MCF 10A (cell line): Measurements from ENCODE around the gene TMUB1. TPM values are rescaled to one million over a fixed set of nuclear protein-coding genes. Genes with fewer than 3 reads are reported as not detected.

Experiments
- BruUV-seq: library from RNA; stranded (reverse); fragments of 400-500 nt; replicated peaks from 2 replicates; lab custom pipeline; 2021; lab: Mats Ljungman, UMichigan
- CTCF ChIA-PET: fragments of 300-600 bp; sonication (Branson Sonifier 250); formaldehyde crosslinking; extraction: SDS; loops from one replicate; lab custom pipeline; 2021; ENCODE audit warnings: antibody characterized with exemption, inconsistent platforms; lab: Yijun Ruan, JAX
- POLR2A ChIA-PET: fragments of 300-600, 350-650 bp; sonication (Branson Sonifier 250); formaldehyde crosslinking; extraction: SDS; loops from one replicate; lab custom pipeline; 2020; ENCODE audit warnings: antibody characterized with exemption, inconsistent platforms; lab: Yijun Ruan, JAX
- DNase-seq: peaks from one replicate; pipeline ENCODE4 v3.0.0-alpha.2; 2018; ENCODE audit not compliant: unreplicated experiment
- H3K27ac Mint-ChIP-seq: one replicate; pipeline ENCODE4 v1.8.0; 2022; ENCODE audit warnings: mild to moderate bottlenecking, low read depth, mixed read lengths; ENCODE audit not compliant: unreplicated experiment
- H3K27me3 Mint-ChIP-seq: one replicate; pipeline ENCODE4 v1.8.0; 2022; ENCODE audit warnings: mixed read lengths; ENCODE audit not compliant: insufficient read depth, unreplicated experiment
- H3K36me3 Mint-ChIP-seq: one replicate; pipeline ENCODE4 v1.8.0; 2022; ENCODE audit warnings: mild to moderate bottlenecking, moderate library complexity, mixed read lengths; ENCODE audit not compliant: insufficient read depth, unreplicated experiment
- H3K4me1 Mint-ChIP-seq: one replicate; pipeline ENCODE4 v1.8.0; 2022; ENCODE audit warnings: mixed read lengths; ENCODE audit not compliant: insufficient read depth, unreplicated experiment
- H3K4me3 Mint-ChIP-seq: one replicate; pipeline ENCODE4 v1.8.0; 2022; ENCODE audit warnings: mild to moderate bottlenecking, moderate library complexity, mixed read lengths; ENCODE audit not compliant: unreplicated experiment
- H3K9me3 Mint-ChIP-seq: one replicate; pipeline ENCODE4 v1.8.0; 2022; ENCODE audit warnings: mixed read lengths; ENCODE audit not compliant: unreplicated experiment
- intact Hi-C: fragments of 100-400 bp; cut with micrococcal nuclease; formaldehyde crosslinking; loops from 2 replicates; pipeline ENCODE4 v1.14.1; 2022
- total RNA-seq: library from RNA; stranded (reverse); gene quantifications from 2 replicates; pipeline ENCODE4 v1.2.3, GENCODE V29; 2022
- TF ChIP-seq, protein P1 (sequence below): fragments of 200-600 bp; IDR thresholded peaks from one replicate; pipeline ENCODE4 v1.8.0; 2022; ENCODE audit warnings: antibody characterized with exemption, mild to moderate bottlenecking; ENCODE audit not compliant: unreplicated experiment

TMUB1 gene
- total RNA-seq, 1 experiment from 2014 or later = 30.1 TPM

DNA sequence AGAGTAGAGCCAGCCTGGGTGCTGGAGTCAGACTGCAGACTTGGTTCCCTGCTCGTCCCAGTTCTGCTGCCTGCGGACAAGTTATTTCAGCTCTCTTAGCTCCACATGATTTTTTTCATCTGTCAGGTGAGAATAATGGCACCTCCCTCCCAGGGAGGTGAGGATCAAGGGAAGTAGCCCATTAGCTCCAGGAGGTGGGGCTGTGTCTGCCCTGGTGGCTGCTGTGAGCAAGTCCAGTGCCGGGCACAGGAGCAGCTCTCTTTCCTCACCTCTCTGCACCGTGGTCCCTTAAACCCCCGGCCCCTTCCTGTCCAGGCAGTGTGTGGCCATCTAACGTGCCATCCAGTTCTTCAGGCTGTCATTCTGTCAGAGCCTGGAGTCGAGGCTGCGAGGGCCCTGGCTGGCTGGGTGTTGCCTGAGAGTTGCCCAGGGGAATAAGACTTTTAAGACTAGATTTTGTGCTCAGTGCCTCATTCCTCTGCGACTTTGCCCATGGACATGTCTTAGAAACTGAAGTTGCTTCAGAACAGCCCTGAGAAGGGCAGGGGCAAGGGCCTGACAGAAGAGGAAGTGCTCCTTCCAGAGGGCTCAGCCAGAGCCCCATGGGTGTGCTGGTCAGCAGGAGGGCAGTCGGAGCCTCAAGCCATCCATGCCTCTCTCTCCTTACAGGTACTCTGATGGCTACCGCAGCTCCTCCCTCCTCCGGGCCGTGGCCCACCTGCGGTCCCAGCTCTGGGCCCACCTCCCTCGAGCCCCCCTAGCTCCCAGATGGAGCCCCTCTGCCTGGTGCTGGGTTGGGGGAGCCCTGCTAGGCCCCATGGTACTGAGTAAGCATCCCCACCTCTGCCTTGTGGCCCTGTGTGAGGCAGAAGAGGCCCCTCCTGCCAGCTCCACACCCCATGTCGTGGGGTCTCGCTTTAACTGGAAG, 50.1 kb downstream of the TMUB1 start:
- Mint-ChIP-seq H3K4me1 (peaks cover 12% of the 10 kb centered on the region), H3K9me3 (no peaks in the 10 kb centered on the region), H3K27ac (no peak overlapping the region), H3K36me3 (peaks cover 25% of the 10 kb centered on the region), H3K27me3 (no peaks in the 10 kb centered on the region), H3K4me3 (no peak overlapping the region)
- TF ChIP-seq, protein P1, sequence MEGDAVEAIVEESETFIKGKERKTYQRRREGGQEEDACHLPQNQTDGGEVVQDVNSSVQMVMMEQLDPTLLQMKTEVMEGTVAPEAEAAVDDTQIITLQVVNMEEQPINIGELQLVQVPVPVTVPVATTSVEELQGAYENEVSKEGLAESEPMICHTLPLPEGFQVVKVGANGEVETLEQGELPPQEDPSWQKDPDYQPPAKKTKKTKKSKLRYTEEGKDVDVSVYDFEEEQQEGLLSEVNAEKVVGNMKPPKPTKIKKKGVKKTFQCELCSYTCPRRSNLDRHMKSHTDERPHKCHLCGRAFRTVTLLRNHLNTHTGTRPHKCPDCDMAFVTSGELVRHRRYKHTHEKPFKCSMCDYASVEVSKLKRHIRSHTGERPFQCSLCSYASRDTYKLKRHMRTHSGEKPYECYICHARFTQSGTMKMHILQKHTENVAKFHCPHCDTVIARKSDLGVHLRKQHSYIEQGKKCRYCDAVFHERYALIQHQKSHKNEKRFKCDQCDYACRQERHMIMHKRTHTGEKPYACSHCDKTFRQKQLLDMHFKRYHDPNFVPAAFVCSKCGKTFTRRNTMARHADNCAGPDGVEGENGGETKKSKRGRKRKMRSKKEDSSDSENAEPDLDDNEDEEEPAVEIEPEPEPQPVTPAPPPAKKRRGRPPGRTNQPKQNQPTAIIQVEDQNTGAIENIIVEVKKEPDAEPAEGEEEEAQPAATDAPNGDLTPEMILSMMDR = no peak
- ChIA-PET POLR2A (interaction anchor here (0.6 to 0.7 kb wide), 2 partner anchors 45 to 51 kb away, joined by 3 read pairs; no protein-coding TSS in a partner anchor), CTCF (interaction anchor here (0.5 to 2.1 kb wide), 5 partner anchors 18 to 722 kb away, joined by 3 to 8 read pairs (median 5); no protein-coding TSS in a partner anchor)
- intact Hi-C loops = no loop called here
- DNase-seq = no peak
- no TSS peak for BruUV-seq

Other genes starting within 250 kb of the TMUB1 start
- 0.23 TPM in 1 of 2 replicates, not detected in the other for gene AOC1, start 231.0 kb downstream of the TMUB1 start, total RNA-seq
- 0.09 TPM in 1 of 2 replicates, not detected in the other for gene KCNH2, start 105.2 kb downstream of the TMUB1 start, total RNA-seq
- gene NOS3, start 92.5 kb downstream of the TMUB1 start, total RNA-seq = 0.20 and 0.30 TPM in 2 replicates
- 0.12 and 0.29 TPM in 2 replicates for gene ATG9B, start 59.0 kb downstream of the TMUB1 start, total RNA-seq
- gene ABCB8, start 55.0 kb downstream of the TMUB1 start, total RNA-seq = 73.4 and 76.1 TPM in 2 replicates
- gene ASIC3, start 35.0 kb downstream of the TMUB1 start, total RNA-seq = 3.9 and 8.8 TPM in 2 replicates
- gene CDK5, start 25.6 kb downstream of the TMUB1 start, total RNA-seq = 11.8 and 12.2 TPM in 2 replicates
- 112 and 114 TPM in 2 replicates for gene SLC4A2, start 23.9 kb downstream of the TMUB1 start, total RNA-seq
- gene FASTK, start 2.7 kb downstream of the TMUB1 start, total RNA-seq = 79.3 and 83.6 TPM in 2 replicates
- gene AGAP3, start 3.0 kb upstream of the TMUB1 start, total RNA-seq = 95.6 and 138 TPM in 2 replicates
- gene GBX1, start 84.2 kb upstream of the TMUB1 start, total RNA-seq = not detected in 2 replicates
- not detected in 2 replicates for gene ASB10, start 103.8 kb upstream of the TMUB1 start, total RNA-seq
- not detected in 2 replicates for gene H2BK1, start 127.0 kb upstream of the TMUB1 start, total RNA-seq
- gene ABCF2, start 143.7 kb upstream of the TMUB1 start, total RNA-seq = 47.3 and 72.4 TPM in 2 replicates
- 28.2 and 33.8 TPM in 2 replicates for gene CHPF2, start 149.0 kb upstream of the TMUB1 start, total RNA-seq
- gene SMARCD3, start 165.2 kb upstream of the TMUB1 start, total RNA-seq = 3.8 and 5.3 TPM in 2 replicates